NCI-H2227 (cell line): ENCODE results near the gene GMPPA.

ENCODE experiments used
- DNase-seq: peaks from one replicate; lab custom pipeline; 2025; ENCODE audit not compliant: unreplicated experiment; lab: John Stamatoyannopoulos, UW

Gene GMPPA

DNA sequence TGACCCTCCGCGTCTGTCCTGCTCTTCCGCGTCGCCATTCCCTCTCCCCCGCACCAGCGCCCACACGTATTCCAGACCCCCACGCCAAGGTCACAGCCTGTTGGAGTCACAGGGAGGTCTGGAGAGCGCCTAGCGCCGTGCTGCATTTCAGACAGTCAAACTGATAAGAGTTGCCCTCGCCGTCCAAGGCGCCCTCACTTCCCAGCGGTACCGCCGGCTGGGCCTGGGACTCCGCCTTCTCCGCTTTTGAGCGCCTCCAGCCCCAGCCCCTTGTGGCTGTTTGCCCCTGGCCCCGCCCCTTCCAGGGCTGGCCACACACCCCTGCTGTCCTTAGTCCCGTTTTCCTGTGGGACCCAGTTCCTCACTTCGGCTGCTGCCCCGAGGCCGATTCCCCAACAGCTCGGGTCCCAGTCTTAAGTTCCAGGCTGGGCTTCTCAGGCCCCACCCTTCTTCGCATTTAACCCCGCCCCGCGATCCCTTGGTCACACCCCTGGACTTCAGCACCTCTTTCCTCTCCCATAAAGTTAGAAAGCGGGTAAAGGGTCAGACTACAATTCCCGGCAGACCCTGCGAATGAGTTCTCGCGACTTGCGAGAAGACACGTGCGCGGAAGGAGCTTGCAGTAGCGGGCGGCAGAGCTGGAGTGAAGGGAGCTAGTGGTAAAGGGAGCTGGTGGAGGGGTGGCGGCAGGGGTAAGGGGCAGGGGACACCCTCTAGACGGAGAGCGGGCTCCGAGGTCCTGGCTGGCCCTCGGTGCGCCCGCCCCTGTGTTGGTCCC, at the start of gene GMPPA:
TSS of gene GMPPA (plus strand) at position 612 of the 778 bp plus-strand sequence. CDS start 1,085 bp downstream, outside the sequence.
- peak; percentile 98 for DNase-seq

DNA sequence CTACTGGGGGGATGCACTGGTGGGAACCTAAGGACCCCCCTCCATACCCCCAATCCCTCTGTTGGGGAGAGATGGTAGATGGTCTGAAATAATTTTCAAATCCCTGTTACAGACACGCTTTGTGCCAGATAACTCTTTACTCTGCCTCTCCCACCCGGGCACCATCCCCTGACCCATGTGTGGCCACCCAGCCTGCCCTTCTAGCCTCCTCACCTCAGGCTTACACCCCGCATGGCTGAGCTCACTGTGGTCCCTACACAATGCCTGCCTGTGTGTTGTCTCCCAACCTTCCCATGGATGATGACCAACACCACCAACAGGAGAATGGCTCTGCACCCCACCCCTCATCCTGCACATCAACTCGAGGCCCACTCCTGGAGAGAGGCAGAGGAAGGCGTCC, 49.1 kb upstream of the GMPPA start:
- DNase-seq, result no peak

DNA sequence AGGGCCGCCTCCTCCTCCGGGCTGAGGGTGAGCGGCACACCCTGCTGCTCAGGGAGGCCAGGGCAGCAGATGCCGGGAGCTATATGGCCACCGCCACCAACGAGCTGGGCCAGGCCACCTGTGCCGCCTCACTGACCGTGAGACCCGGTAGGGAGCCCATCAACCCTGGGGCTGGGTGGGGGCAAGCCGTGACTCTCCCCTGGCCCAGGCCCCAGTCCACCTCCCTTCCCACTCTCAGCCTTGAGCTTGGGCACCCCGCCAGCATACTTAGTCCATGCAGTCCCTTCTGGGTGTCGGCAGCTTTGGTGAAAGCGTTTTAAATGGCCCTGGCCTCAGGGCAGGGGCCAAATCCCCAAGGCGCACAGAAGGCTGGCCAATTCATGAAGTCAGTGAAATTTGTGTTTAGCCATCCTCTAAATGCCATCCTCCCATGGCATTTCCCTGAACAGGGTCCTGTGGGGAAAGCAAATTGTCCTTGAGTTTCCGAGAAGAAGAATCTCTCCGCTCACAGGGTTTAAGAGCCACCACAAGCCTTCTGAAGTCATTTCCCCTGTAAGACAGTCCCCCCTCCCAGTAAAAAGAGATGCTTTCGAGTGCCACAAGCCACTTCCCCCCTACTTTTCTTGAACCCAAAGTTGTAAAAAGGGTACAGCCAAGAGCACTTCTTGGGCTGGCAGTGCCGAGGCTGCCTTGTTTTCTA, 46.9 kb upstream of the GMPPA start:
- no peak for DNase-seq

DNA sequence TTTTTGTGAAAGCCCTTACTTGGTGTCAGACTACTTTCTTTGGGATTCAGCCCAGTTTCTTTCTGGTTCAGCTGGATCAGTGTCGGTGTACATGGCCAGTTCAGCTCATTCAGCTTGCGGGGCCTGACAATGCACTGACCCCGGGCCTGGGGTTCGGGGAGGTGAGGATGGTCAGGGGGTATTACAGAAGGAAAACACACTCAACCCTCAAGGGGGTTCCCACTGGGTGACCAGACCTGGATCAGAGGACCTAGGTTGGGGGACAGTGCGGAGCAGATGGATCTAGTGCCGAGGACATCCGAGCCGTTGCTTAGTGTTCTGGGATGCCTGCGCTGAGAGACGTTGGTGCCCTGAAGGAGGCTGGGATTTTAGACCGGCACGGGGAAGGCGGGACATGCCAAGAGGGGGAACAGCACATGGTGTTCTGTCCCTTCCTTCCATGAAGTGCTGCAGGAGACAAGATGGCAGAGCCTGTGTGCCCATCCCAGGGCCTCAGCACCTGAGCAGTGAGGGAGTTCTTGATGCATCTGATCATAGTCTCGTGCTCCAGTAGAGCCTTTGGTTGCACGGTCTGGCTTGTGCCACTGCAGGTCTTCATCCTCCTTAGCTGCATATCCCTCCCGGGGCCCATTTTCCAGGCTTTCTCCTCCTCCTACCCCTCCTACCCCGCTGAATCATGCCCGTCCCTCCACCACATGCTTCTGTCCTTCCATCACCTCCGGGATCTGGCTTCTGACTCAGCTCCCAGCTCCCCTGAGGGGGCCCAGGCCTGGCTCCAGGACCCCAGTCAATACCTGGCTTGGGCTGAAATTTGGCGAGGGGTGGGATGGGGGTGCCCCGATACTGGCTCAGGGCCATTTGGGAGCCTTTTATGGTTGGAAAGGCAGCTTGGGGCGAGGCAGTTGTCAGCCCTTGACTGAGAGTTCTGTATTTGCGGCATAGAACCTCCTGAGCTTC, 46.1 kb upstream of the GMPPA start:
- no peak for DNase-seq

DNA sequence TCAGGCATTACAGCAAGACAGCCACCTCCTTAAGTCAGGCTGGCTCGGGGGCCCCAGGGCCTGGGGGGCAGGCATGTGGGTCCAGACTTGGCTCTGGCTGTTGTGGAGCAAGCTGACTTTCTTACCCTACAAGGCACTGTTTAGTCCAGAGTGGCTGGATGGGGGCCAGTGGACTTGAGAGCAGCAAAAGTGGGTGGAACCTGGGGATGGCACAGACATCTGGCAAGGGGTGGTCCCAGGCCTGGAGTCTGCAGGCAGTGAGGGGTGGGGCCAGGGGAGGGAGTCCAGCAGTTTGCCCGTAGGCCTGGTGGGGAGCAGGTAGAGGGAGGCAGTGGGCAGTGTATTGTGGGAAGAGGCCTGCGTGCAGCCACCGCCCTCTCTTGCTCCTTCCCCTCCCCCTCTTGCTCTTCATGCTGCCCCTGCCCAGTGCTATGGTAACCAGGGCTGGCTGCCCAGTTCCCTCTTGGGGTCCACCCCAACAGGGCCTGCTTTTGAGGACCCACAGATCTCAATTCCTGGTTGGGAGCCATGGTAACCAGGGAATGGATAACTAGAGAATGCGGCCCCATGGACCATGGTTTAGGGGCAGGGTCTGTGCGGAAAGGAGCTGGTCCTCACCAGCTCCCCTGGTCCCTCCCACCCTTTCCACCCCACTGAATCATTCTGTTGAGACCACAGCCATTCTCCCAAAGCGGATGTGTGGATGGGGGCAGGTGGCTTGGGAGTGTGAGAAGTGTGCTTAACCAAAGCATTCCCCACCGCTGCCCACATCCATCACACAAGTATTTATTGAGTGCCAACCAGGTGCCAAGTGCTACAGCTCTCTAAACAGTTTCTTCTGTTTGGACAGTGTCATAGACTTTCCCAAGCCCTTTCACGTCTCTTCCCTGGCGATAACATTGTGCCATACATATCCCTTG, 44.8 kb upstream of the GMPPA start:
- DNase-seq, result peak; percentile 70

DNA sequence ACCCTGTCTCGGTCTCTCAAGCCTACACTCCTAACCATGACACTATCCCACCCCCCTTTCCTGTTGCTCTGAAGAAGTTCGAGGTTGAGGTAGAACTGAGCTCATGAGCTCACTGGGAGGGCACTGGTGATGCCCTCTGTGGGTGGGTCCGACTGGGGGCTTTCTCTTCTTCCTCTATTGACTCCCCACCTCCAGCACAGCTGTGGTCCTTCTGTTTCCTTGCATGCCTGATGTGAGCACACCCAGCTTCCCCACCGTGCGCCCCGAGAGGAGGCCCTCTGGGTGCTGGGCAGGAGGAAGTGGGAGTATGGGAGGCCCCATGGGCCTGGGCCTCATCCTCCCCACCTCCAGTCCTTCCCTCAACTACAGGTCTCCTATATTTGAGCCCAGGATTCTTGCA, 43.1 kb upstream of the GMPPA start:
- DNase-seq, result no peak

DNA sequence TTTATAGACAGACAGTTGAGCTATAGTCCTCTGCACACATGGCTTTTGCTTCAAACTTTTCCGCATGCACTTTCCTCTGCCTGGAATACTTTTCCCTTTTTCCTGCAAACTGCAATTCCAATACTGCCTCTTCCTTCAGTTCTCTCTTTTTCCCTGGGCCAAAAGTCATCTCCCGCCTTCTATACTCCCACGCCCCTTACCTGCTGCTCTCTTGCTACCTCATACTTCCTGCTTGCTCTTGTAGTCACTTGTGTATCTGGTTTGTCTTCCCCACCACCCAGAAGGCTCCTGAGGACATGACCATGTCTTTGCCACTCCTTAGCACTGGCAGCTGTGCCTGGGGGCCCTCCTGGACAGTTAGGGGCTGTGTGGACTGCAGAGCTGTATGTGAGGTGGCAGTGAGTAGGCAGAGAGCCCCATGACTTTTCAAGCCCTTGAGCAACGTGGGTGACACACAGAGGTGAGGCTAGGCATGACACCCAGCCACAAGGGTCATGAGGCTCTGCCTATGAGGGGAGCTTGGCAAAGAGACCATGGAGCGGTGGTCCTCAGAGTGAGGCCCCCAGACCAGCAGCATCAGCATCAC, 40.8 kb upstream of the GMPPA start:
- no peak for DNase-seq

DNA sequence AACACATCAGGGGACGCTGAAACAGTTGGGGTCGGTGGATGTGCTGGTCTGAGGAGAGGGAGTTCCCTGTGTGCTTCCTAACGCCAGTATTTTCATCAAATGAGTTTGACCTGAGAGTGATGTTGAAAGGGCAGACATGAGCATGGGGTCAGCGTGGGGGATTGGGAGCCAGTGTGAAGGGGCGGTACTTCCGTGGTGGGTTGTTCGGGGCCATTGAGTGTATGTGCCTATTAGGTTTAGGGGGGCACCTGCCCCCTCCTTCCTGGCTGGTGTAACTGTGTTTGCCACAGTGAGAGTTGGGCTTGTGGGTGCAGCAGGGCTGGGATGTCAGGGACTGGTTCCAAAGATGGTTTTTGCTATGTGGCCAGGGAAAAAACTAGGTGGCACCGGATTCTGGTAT, 39.7 kb upstream of the GMPPA start:
- DNase-seq, result no peak

DNA sequence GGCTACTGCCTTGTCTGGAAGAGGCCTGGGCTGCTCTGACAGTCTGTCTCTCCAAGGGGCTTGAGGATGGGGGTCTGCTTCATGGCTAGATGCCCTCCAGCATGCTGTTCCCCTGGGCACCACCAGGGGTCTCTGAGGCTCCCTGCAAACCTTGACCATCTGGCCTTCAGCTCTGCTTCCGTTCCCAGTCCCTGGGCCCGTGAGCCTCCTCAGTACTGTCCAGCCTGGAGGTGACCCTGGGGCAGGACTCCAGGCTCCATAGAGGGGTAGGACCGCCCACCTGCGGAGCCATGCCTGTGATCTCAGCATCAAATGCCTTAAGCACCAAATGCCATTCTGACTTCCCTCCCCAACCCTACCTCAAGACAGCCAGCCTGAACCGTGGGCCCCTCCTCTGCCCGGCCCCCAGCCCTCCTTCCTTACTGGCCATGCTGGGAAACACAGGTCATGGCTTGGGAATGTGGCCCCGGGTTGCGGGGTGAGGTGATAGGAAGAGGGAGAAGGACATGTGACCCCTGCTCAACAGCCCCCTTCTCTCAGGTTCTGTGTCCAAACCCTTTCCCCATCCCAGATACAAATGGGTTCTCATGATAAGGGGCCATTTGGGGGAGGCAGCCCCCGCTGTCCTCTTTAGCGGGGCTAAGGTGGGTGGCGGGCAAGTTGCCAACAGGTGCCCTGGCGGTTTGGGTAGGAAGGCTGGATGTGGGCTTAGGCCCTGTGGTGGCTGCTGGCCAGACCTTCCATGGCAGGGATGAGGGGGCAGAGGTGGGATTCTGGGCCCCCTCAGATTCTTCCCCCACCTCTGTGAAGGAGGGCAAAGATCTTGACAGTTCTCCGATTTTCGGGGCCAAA, 39.0 kb upstream of the GMPPA start:
- DNase-seq, result peak; percentile 67

DNA sequence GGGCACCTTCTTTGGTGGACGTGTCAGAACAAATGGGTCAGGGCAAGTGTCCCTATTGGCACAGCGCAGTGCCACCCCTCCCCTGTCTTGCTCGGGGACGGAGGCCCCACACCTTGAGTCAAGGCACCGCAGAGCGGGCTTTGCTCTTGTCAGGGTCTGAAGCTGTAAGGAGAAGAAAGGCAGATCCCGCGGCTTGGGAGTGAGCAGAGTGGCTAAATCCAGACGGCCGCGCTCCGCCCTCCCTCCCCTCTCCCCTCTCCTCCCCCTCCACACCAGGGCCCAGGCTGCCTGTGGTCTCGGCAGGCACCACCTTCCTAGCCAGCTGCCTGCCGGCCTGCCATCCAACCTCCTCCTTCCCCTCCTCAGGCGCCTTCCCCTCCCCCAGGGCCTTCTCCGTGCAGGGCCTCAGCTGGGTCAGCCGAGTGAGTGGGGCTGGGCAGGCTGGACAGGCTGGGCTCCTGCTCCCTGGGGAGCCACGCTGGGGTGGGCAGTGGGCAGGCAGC, 38.2 kb upstream of the GMPPA start:
- DNase-seq, result peak; percentile 84

DNA sequence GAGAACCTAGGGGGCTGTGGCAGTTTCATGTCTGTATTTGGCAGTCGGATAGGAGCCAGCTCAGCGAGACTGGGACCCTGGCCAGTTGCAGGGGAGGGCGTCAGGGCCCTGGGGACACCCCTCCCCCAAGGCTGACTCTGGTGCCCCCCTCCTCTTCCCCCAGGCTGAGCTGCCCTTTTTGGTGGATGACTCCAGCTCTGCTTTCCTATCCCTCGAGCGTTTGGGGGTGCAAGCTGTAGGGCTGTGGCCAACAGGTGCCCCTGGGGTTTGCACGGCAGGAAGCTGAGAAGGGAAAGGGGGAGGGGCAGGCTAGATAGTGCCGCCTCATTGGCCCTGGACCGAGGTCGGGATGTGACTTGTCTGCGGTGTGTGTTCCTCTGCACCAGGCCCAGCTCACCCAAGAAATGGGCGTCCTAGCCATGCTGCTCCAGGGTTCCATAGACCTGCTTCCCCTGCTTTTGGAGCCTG, 37.6 kb upstream of the GMPPA start:
- no peak for DNase-seq

DNA sequence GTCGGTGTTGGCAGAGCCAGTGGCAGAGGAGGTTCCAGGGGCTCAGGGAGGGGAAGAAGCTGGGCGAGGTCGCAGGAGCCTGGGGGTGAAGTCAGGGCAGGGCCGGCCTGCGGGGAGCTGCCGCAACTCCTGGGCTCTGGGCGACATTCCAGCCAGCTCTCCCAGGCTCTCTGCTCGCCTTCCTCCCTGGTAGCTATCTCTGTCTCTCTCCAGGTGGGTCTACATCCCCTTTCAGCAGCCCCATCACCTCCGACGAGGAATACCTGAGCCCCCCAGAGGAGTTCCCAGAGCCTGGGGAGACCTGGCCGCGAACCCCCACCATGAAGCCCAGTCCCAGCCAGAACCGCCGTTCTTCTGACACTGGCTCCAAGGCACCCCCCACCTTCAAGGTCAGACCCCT, 37.0 kb upstream of the GMPPA start:
- no peak for DNase-seq

DNA sequence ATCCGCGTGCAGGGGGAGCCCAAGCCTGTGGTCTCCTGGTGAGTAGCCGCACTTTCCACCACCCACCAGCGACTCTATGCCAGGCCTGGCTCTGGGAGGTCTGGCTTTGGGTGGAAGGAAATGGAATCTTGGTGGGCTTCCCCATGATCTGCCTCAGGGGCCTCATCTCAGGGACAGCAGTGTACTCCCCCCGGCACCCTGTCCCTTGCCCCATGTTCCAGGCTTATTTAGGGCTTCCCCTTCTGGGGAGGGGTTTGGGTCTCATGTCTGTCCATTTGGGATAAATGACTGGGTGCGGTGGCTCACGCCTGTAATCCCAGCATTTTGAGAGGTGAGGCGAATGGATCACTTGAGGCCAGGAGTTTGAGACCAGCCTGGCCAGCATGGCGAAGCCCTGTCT, 36.3 kb upstream of the GMPPA start:
- DNase-seq, result no peak

DNA sequence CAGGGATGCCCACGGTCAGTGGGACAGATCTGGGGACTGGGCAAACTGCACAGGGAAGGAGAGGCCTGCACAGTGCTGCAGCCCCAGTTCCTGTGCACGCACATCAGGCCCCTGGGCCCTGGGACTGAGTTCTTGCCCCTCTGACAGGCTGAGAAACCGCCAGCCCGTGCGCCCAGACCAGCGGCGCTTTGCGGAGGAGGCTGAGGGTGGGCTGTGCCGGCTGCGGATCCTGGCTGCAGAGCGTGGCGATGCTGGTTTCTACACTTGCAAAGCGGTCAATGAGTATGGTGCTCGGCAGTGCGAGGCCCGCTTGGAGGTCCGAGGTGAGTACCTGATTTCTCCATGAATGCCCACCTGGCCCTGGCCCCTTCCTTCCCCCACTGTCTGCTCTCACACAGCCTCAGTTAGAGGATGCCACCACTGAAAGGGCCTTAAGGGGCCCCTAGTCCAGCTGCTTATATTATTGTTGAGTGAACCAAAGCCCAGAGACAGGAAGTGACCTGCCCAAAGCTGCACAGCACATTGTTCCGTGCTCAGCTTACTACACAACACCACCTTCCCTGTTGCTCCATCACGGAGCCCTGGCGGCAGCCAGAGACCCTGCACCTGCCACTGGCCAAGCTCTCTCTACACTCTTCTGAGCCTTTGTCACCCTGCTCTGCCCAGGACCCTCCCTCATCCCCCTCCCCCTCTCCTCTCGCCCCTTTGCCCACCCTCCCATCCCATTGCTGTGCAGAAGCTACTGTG, 34.2 kb upstream of the GMPPA start:
- DNase-seq, result no peak

DNA sequence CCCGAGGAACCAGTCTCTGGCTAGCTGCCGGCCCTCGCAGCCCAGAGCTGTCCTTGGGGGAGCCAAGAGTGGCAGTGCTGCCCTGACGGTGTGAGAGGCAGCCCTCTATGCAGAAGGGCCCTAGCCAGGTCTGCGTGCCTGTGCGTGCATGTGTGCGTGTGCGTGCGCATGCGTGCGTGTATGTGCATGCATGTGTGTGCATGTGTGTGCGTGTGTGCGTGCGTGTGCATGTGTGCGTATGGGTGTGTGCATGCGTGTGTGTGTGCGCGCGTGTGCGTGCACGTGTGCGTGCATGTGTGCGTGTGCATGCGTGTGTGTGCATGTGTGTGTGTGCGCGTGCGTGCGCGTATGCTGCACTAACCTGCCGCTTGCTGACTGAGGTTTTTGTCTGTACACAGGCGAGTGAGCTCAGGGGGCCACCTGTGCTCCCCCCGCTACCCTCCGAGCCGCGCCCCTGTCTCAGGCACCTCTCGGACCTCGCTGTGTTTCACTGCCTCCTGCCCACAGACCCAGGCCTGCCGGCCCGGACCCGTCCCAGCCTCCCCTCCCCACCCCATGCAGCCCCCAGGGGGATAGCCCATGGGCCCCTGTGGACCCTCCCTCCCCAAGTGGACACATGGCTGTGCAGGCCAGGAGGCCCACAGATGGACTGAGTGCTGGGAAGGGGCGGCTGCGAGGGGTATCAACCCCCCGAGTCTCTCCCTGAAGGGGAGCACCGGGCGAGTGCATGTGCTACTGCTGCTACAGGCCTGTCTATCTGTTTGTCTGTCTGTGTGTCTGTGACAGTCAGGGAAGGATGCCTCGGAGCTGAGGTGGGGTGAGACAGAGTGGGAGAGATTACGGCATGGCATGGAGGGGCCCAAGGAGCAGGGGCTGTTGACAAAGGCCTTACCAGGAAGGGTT, 32.8 kb upstream of the GMPPA start:
- no peak for DNase-seq

DNA sequence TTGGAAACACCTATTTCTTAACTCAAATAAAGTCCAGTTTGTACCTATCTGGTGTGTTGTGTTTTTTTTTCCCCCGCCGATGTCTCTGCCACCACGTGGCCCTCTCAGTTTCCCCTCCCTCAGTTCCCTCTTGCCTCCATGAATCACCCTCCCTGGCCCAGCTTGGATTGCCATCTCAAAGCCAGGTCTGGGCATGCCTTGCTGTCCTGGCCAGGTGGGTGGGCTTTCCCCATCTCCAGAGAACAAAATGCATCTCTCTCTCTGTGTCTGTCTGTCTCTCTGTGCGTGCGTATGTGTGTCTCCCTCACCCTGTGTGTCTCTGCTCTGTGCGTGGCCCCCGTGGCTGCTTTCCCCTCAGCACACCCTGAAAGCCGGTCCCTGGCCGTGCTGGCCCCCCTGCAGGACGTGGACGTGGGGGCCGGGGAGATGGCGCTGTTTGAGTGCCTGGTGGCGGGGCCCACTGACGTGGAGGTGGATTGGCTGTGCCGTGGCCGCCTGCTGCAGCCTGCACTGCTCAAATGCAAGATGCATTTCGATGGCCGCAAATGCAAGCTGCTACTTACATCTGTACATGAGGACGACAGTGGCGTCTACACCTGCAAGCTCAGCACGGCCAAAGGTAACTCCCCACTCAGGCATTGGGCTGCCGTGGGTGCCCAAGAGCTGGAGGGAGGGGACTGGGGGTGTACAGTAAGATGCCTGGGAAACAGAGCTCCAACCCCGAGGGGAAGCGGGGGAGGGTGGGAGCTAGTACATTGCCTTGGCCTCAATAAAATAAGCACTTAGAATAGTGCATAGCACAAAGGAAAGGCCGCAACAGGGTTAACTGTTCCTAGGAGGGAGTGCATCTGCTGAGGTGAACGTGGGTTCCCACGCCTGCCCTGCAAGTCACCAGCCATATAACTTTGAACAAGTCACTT, 31.6 kb upstream of the GMPPA start:
- no peak for DNase-seq
